ENCODE measurements around the gene TM9SF4. TPM values are rescaled to one million over a fixed set of nuclear protein-coding genes. Genes with fewer than 3 reads are reported as not detected.

The TM9SF4 gene
- polyA plus RNA-seq, 1 experiment, result 75.6 TPM

GRCh38 chr20:32205843-32206759, 96.6 kb downstream of the TM9SF4 start:
- Histone ChIP-seq H3K9me3 (ENCODE audit: control insufficient read depth, insufficient read depth, low read length) (no peaks in the 10 kb centered on the region), H3K4me3 (ENCODE audit: low read depth, low read length) (peak overlapping the region; percentile 96), H3K27ac (ENCODE audit: low read depth, low read length) (no peak overlapping the region), H3K27me3 (ENCODE audit: control insufficient read depth, insufficient read depth, low read length) (no peaks in the 10 kb centered on the region)
- ChIA-PET CTCF (no interaction called here), POLR2A (interaction anchor here (0.7 to 1.0 kb wide), 2 partner anchors 97 to 484 kb away, joined by 3 read pairs; partner anchors contain the start of genes BCL2L1 and TM9SF4)
- no peak for DNase-seq (ENCODE audit: low read depth, low spot score)
- no peak for TF ChIP-seq CTCF (IDR thresholded peaks at IDR 0.05; ENCODE audit: low read depth, low read length)

GRCh38 chr20:32206760-32207625, 97.5 kb downstream of the TM9SF4 start:
- H3K27me3 ChIP-seq (ENCODE audit: control insufficient read depth, insufficient read depth, low read length), result no peaks in the 10 kb centered on the region
- TF ChIP-seq CTCF (IDR thresholded peaks at IDR 0.05; ENCODE audit: low read depth, low read length), result no peak
- ChIA-PET POLR2A (no interaction called here), CTCF (no interaction called here)
- DNase-seq (ENCODE audit: low read depth, low spot score), result no peak
- no peaks in the 10 kb centered on the region for H3K9me3 ChIP-seq (ENCODE audit: control insufficient read depth, insufficient read depth, low read length)
- H3K4me3 ChIP-seq (ENCODE audit: low read depth, low read length), result peak overlapping the region; percentile 96
- H3K27ac ChIP-seq (ENCODE audit: low read depth, low read length), result no peak overlapping the region

GRCh38 chr20:32207626-32208498, 98.3 kb downstream of the TM9SF4 start, which contains the start of the genes PLAGL2 and POFUT1:
PLAGL2 (minus strand) TSS chr20:32207743; CDS start chr20:32202178, 5,565 bp downstream.
POFUT1 (plus strand) TSS chr20:32207880; CDS start chr20:32207942, 62 bp downstream.
- ChIA-PET POLR2A (no interaction called here), CTCF (interaction anchor here (0.6 kb wide), 1 partner anchor 167 kb away, joined by 3 read pairs; no protein-coding TSS in a partner anchor)

More at GRCh38 chr20:32207626-32208498, 98.3 kb downstream of the TM9SF4 start, which contains the start of the genes PLAGL2 and POFUT1:
- Histone ChIP-seq H3K4me3 (ENCODE audit: low read depth, low read length) (peak within 1 kb of the TSS; percentile 100), H3K27ac (ENCODE audit: low read depth, low read length) (peak within 1 kb of the TSS; percentile 39), H3K27me3 (ENCODE audit: control insufficient read depth, insufficient read depth, low read length) (no peaks in the 10 kb centered on the region), H3K9me3 (ENCODE audit: control insufficient read depth, insufficient read depth, low read length) (no peaks in the 10 kb centered on the region)
- peak; percentile 42 for DNase-seq (ENCODE audit: low read depth, low spot score)
- TF ChIP-seq CTCF (IDR thresholded peaks at IDR 0.05; ENCODE audit: low read depth, low read length), result no peak
